Measurements from ENCODE around the gene XIST. TPM values are rescaled to one million over a fixed set of nuclear protein-coding genes. Genes with fewer than 3 reads are reported as not detected.
"Not testable (repeated sequence)": the region's sequence is repeated elsewhere in the genome, so short reads cannot be mapped to it uniquely, and the experiment has no call there.

Gene XIST
- polyA plus RNA-seq, 1 donor from 2014 or later, result 0.31 TPM

DNA sequence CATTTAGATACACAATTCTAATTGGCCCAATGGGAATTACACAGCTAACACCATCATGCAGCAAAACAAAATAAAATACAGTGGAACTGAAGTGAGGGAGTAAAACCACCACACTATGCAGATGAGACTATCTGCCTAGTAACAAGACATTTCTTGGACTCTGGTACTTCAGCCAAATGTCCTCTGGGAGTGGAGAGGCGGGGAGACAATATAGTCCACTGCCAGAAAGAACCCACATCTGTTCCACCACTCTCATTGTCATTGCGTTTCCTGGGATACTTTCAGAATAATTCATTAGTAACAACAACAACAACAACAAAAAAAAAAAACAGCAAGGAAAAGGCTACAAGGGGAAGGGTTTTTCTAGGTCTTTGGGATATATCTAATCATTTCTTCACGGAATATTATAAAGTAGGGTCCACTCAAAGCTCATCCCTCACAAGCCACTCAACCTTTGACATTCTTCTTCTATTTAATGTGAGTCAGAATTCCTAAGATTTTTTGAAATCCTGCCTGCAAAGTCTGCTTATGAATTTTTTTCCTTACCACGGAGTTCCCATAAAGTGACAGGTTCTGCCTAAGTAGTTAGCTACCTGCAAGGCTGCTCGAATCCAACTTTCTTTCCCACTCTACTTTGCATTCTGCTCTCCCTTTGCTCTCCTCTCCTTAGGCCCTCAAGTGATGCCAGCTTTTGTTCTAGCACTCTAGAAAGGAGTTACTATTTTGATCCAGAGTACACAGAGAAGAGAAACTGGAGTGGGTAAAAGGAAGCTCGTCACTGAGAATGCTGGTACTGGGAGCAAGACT lies 34.9 kb downstream of the XIST start:
- H3K79me2 ChIP-seq (replicated peaks; ENCODE audit: insufficient read depth, low read length), result no peaks in the 10 kb centered on the region
- H2AFZ ChIP-seq (ENCODE audit: low read depth, low read length), result no peak overlapping the region
- H3K36me3 ChIP-seq (ENCODE audit: insufficient read depth, low read length), result no peaks in the 10 kb centered on the region
- H4K20me1 ChIP-seq (ENCODE audit: insufficient read depth), result no peaks in the 10 kb centered on the region
- no peak overlapping the region for H3K27ac ChIP-seq (ENCODE audit: low read length)
- H3K4me3 ChIP-seq (ENCODE audit: low read length), result no peak overlapping the region
- H3K4me2 ChIP-seq (ENCODE audit: low read length), result no peak overlapping the region
- no peak overlapping the region for H3K9ac ChIP-seq (ENCODE audit: low read length)
- no peaks in the 10 kb centered on the region for H3K9me3 ChIP-seq (ENCODE audit: low read length)
- TF ChIP-seq CTCF (IDR thresholded peaks at IDR 0.05; ENCODE audit: poor library complexity, severe bottlenecking) (no peak), RAD21 (conservative IDR thresholded peaks at IDR 0.05) (no peak), EP300 (conservative IDR thresholded peaks at IDR 0.05; ENCODE audit: poor library complexity, severe bottlenecking) (no peak), MXI1 (conservative IDR thresholded peaks at IDR 0.05; ENCODE audit: poor library complexity, severe bottlenecking) (no peak), TAF1 (IDR thresholded peaks at IDR 0.05; ENCODE audit: low read depth) (no peak), POLR2AphosphoS5 (IDR thresholded peaks at IDR 0.05) (no peak), SMC3 (conservative IDR thresholded peaks at IDR 0.05; ENCODE audit: poor library complexity) (no peak), REST (IDR thresholded peaks at IDR 0.05; ENCODE audit: borderline replicate concordance) (no peak)
- no peaks in the 10 kb centered on the region for H3K9me2 ChIP-seq (ENCODE audit: insufficient read depth, low read length)
- no peaks in the 10 kb centered on the region for H3F3A ChIP-seq (ENCODE audit: insufficient read depth, low read length, poor library complexity, severe bottlenecking)
- H3K27me3 ChIP-seq (ENCODE audit: insufficient read depth, low read depth, low read length), result no peaks in the 10 kb centered on the region

DNA sequence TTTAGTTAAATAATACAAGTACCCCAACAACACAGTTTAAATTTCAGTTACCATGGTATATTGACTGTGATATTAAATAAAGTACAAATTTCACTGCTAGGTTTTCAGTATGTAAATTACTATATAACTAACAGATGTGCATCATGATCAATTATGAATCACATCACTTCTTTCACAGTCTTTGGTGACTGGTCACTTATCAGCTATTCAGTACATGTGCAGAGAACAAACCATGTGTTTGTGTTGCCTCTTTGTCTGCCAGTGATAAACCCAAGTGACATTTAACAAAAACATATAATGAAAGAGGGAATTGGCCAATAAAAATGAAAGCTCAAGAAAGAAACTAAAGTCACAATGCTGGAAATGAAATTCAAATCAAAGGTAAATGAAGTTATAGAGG lies 40.3 kb downstream of the XIST start:
- no peak overlapping the region for H3K4me3 ChIP-seq (ENCODE audit: low read length)
- no peaks in the 10 kb centered on the region for H4K20me1 ChIP-seq (ENCODE audit: insufficient read depth)
- H3K4me2 ChIP-seq (ENCODE audit: low read length), result no peak overlapping the region
- H2AFZ ChIP-seq (ENCODE audit: low read depth, low read length), result no peak overlapping the region
- no peak overlapping the region for H3K9ac ChIP-seq (ENCODE audit: low read length)
- H3K9me2 ChIP-seq (ENCODE audit: insufficient read depth, low read length), result no peaks in the 10 kb centered on the region
- H3K79me2 ChIP-seq (replicated peaks; ENCODE audit: insufficient read depth, low read length), result no peaks in the 10 kb centered on the region
- no peaks in the 10 kb centered on the region for H3F3A ChIP-seq (ENCODE audit: insufficient read depth, low read length, poor library complexity, severe bottlenecking)
- no peaks in the 10 kb centered on the region for H3K36me3 ChIP-seq (ENCODE audit: insufficient read depth, low read length)
- no peaks in the 10 kb centered on the region for H3K27me3 ChIP-seq (ENCODE audit: insufficient read depth, low read depth, low read length)
- TF ChIP-seq RAD21 (conservative IDR thresholded peaks at IDR 0.05) (no peak), EP300 (conservative IDR thresholded peaks at IDR 0.05; ENCODE audit: poor library complexity, severe bottlenecking) (no peak), SMC3 (conservative IDR thresholded peaks at IDR 0.05; ENCODE audit: poor library complexity) (no peak)
- H3K27ac ChIP-seq (ENCODE audit: low read length), result no peak overlapping the region
- H3K9me3 ChIP-seq (ENCODE audit: low read length), result no peaks in the 10 kb centered on the region

- H4K20me1 ChIP-seq (ENCODE audit: insufficient read depth); H3K36me3 ChIP-seq (ENCODE audit: insufficient read depth, low read length); H3K27ac ChIP-seq (ENCODE audit: low read length); H2AFZ ChIP-seq (ENCODE audit: low read depth, low read length); H3K9ac ChIP-seq (ENCODE audit: low read length); H3K79me2 ChIP-seq (replicated peaks; ENCODE audit: insufficient read depth, low read length); H3K4me3 ChIP-seq (ENCODE audit: low read length); H3K27me3 ChIP-seq (ENCODE audit: insufficient read depth, low read depth, low read length); H3F3A ChIP-seq (ENCODE audit: insufficient read depth, low read length, poor library complexity, severe bottlenecking); H3K9me2 ChIP-seq (ENCODE audit: insufficient read depth, low read length); H3K4me2 ChIP-seq (ENCODE audit: low read length); H3K9me3 ChIP-seq (ENCODE audit: low read length): not testable (repeated sequence)
These were observed 48.4 kb downstream of the XIST start for GRCh38 chrX:73804109-73804508.
